ENCODE results near the gene BGN. TPM values are rescaled to one million over a fixed set of nuclear protein-coding genes. Genes with fewer than 3 reads are reported as not detected.

Gene BGN
- total RNA-seq, 1 donor from 2014 or later: 0.69 TPM

- no peak for DNase-seq (ENCODE audit: low read depth)
- no peak overlapping the region for H3K4me3 ChIP-seq (ENCODE audit: low read depth, low read length)
- no peak for TF ChIP-seq CTCF (conservative IDR thresholded peaks at IDR 0.05; ENCODE audit: low read depth, low read length)
Measured at GRCh38 chrX:153546386-153546785, 51.6 kb downstream of the BGN start.

- no peak overlapping the region for H3K4me3 ChIP-seq (ENCODE audit: low read depth, low read length)
- no peak for DNase-seq (ENCODE audit: low read depth)
- no peak for TF ChIP-seq CTCF (conservative IDR thresholded peaks at IDR 0.05; ENCODE audit: low read depth, low read length)
Measured at GRCh38 chrX:153547195-153547594, 52.4 kb downstream of the BGN start.

DNA sequence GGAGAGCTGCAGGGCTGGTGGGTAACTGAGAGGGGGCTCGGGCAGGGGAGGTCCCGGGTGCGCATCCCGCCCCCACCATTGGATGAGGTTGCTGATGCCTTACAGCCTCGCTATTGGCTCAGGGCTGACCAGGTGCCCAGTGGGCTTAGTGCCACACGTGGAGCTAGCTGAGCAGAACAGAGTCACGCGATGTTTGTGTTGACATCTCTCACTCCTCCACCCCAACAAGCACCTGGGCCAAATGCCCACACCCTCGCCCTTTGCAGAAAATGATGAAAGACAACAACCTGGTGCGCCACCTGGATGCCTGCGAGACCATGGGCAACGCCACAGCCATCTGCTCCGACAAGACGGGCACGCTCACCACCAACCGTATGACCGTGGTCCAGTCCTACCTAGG is 54.5 kb downstream of the BGN start:
- H3K4me3 ChIP-seq (ENCODE audit: low read depth, low read length): no peak overlapping the region
- DNase-seq (ENCODE audit: low read depth): no peak
- TF ChIP-seq CTCF (conservative IDR thresholded peaks at IDR 0.05; ENCODE audit: low read depth, low read length): no peak

- TF ChIP-seq CTCF (conservative IDR thresholded peaks at IDR 0.05; ENCODE audit: low read depth, low read length): no peak
Measured at GRCh38 chrX:153549807-153550206, 55.0 kb downstream of the BGN start.

GRCh38 chrX:153551135-153551534 is 56.4 kb downstream of the BGN start:
- no peak overlapping the region for H3K4me3 ChIP-seq (ENCODE audit: low read depth, low read length)
- no peak for DNase-seq (ENCODE audit: low read depth)
- no peak for TF ChIP-seq CTCF (conservative IDR thresholded peaks at IDR 0.05; ENCODE audit: low read depth, low read length)

More at GRCh38 chrX:153549807-153550206, 55.0 kb downstream of the BGN start:
- no peak for DNase-seq (ENCODE audit: low read depth)
- no peak overlapping the region for H3K4me3 ChIP-seq (ENCODE audit: low read depth, low read length)

GRCh38 chrX:153554519-153555167 is 59.9 kb downstream of the BGN start:
- TF ChIP-seq CTCF (conservative IDR thresholded peaks at IDR 0.05; ENCODE audit: low read depth, low read length): peak; percentile 65
- H3K4me3 ChIP-seq (ENCODE audit: low read depth, low read length): no peak overlapping the region
- no peak for DNase-seq (ENCODE audit: low read depth)

DNA sequence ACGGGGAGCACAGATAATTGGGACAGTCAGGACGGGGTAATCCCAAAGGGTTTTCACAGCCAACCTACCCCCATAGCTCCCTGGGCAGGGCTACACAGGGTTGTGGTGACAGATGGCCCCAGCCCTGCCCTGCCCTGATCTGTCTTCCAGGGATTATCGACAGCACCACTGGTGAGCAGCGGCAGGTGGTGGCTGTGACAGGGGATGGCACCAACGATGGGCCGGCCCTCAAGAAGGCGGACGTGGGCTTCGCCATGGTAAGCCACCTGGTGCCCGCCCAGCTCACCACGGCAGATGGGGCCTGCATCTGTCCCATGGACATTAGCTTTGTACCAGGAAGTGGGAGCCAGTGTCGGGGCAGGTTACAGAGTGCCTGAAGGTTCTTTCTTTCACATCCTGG is 62.0 kb downstream of the BGN start:
- no peak overlapping the region for H3K4me3 ChIP-seq (ENCODE audit: low read depth, low read length)
- TF ChIP-seq CTCF (conservative IDR thresholded peaks at IDR 0.05; ENCODE audit: low read depth, low read length): no peak
- DNase-seq (ENCODE audit: low read depth): no peak

Data from epithelial cell of proximal tubule (primary cell).